GM18526 (cell line): Measurements from ENCODE around the gene PSORS1C1.

ENCODE experiments used
- POLR2A ChIP-seq: IDR thresholded peaks from 3 replicates; pipeline ENCODE4 v1.6.1; 2011; ENCODE audit not compliant: insufficient read length; ENCODE audit errors: extremely low read depth

Gene PSORS1C1

DNA sequence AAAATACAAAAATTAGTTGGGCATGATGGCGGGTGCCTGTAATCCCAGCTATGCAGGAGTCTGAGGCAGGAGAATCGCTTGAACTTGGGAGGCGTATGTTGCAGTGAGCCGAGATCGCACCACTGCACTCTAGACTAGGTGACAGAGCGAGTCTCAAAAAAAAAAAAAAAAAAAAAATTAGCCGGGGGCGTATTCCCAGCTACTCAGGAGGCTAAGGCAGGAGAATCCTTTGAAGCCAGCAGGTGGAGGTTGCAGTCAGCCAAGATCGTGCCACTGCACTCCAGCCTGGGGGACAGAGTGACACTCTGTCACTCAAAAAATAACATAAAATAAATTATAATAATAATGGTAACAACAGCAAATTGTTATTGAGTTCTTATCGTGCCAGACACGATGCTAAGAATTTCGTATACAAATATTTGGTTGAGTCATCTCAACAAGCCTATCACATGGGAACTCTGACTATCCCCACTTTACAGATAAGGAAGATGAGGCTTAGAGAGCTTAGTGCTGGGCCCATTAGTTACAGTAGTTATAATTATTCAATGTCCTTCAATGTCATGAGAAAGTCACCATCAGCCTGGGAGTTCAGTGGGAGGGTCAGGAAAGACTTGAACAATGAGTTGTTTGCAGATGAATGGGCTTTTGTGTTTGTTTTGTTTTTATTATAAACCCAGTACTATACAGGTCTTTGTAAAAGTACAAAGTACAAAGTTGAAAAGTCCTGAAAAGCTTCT, 21.7 kb upstream of the PSORS1C1 start:
- no peak for TF ChIP-seq POLR2A

DNA sequence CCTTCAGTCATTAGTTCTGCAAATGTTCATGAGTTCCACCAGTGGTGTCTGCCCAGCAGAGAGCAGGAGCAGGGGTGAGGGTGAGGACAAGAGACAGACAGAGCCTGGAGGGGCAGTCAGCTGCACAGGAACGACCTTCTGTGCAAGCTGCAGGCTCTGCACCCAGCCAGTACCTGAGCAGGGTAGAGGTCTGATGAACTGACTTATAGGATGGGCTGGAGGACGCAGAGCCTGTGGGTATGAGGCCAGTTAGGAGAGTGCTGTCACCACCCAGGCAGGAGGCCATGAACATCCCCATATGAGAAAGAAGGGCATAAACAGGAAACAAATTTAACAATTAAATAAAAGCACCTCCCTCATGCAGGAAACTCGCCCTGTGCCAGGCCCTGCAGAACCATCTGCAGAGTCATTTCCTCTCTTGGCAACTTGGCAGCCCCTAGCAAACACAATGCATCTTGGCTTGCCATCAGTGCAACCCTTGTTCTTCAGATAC, 20.2 kb upstream of the PSORS1C1 start:
- no peak for TF ChIP-seq POLR2A

DNA sequence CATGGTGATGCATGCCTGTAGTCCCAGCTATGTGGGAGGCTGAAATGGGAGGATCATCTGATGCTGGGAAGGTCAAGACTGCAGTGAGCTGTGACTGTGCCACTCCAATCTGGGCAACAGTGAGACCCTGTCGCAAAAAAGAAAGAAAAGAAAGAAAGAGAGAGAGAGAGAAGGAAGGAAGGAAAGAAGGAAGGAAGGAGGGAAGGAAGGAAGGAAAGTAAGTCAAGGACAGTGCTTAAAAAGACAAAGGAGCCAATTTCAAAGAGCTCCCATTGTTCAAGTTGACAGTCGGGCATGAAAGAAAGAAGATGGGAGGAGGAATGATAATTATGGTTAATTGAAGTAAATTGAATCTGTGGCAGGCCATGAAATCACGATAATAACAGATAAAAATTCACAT, 18.4 kb upstream of the PSORS1C1 start:
- TF ChIP-seq POLR2A: no peak

DNA sequence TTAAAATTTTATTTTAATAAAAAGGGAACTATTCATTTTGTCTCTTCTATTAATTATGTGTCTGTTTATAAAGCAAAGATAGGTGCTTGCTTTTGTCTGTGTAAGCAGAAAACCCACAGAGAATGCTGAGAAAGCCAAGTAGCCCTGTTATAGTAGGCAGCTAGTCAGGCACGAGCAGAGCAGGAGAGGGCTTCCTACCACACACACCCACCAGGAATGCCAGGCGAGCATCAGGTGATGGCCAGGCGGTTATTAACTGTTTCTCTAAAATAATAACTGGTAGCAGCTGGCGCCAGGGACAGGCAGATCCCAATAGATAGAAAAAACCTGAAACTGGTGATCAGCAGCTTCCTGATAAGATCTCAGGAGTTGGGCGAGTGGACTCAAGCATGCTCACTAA, 17.9 kb upstream of the PSORS1C1 start:
- TF ChIP-seq POLR2A: no peak

DNA sequence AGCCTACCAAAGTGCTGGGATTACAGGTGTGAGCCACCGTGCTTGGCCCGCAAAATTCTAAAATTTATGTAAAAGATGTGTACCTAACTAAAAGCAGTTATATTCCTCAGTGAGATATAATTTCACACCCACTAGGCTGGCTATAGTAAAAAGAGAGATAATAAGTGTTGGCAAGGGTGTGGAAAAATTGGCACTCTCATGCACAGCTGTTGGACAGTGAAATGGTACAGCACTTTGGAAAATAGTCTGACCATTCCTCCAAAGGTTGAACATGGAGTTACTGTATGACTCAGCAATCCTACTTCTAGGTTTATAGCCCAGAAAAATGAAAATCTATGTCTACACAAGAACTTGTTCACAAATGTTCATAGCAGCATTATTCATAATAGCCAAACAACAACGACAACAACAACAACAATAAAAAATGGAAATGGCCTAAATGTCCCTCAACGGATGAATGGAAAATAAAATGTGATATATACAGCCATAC, 16.1 kb upstream of the PSORS1C1 start:
- no peak for TF ChIP-seq POLR2A

DNA sequence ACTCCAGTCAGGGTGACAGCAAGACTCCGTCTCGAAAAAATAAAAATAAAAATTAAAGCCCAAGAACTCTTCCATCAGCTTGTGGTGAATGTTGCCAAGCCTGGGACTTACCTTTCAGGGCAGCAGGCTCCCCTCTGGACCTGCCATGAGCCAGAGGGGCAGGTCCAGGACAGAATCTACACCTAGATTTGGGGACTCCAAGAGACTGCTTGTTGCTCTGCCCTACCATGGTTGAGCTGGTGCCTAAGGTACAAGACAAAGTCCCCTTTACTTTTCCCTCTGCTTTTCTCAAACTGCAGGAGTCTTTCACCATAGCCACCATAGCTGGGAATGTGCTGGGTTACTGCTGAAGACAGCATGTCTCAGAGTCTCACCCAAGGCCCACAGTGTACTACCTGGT, 11.5 kb upstream of the PSORS1C1 start:
- TF ChIP-seq POLR2A: no peak

DNA sequence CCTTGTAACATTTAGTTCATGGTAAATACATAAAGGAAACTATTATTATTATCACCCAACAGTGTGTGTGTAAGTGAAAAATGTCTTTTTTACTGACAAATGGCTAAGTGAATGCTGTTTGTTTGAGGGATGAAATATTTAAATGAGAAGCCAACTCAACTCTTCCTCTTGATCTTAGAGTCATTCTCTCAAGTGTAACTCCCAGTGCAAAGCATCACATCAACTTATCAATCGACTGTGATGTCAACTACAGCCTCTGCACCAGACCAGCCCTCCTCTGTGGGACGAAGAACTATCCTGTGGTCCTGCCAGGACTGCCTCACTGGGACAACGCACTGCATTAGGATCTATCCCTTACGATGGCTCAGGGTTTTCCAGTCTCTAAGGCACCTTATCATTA, 7.5 kb upstream of the PSORS1C1 start:
- TF ChIP-seq POLR2A: no peak

DNA sequence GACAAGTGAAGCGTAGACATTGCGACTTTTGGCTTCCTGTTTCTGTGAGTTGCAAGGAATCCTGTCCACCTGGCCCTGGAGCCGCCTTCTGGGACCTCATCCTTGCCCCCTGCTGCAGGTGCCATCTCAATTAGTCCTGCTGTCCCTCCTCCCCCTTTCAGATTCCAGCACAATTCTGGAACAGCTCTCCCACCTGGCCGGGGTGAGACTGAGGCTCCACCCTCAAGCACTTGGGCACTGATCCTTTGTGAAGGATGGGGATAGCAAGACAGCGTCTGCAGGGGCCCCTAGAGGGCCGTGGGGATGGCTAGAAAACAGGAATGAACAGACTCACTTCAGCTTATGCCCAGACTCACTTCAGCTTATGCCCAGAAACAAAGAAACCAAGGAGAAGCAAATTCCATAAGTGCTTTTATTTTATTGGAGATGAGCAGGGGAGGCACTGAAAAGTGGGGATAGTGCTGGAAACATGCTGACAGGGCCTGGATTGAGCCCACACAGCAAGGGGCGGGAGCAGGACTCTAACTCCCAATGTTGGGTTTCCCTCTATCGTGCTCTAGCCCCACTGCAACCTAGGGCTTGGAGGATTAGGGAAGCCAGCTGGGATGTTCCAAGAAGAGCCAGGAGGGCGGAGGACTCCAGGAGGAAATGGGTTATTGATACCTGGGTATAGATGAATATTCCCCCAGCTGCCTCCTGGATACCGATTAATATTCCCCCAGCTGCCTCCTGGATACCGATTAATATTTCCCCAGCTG, 3.6 kb upstream of the PSORS1C1 start:
- no peak for TF ChIP-seq POLR2A

DNA sequence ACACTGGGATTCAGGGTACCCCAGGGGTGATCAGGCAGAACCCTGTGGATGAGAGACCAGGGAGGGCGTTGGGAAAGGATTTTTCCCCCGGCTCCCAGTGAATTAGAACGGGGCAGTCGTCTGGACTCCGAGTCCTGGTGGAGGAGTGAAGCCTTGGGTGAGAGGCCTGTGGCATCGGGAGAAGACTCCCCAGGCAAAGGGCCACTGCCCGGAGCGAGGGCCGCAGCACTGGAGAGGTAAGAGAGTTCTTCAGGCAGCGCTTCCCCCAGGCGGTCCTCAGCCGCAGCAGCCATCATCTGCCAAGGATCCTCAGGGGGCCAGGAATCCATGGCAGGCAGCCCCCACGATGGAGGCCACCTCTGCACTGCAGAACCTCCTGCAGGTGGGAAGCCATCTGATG, 2.9 kb upstream of the PSORS1C1 start:
- no peak for TF ChIP-seq POLR2A

DNA sequence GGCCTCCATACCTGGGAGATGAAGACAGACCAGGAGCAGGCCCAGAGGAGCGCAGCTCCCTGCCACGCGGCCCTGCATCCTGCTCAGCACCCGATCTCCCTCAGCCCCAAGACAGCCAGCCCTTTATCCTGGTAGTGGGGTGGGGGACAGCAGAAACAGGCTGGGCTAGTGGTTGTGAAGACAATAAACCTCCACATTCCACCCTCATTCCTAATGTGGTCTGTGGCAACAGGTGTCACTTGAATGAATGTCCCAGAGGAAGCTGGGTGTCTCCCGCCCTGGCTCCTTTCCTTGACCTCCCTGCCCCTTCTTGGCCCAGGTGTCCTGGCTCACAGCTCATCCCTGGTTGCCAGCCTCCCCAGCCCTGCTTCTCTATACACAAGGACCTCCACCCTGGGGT, 2.1 kb upstream of the PSORS1C1 start, which contains the start of gene C6orf15:
TSS of gene C6orf15 (minus strand) at position 98 of the 400 bp plus-strand sequence. CDS start at position 78, 20 bp downstream.
- no peak for TF ChIP-seq POLR2A

DNA sequence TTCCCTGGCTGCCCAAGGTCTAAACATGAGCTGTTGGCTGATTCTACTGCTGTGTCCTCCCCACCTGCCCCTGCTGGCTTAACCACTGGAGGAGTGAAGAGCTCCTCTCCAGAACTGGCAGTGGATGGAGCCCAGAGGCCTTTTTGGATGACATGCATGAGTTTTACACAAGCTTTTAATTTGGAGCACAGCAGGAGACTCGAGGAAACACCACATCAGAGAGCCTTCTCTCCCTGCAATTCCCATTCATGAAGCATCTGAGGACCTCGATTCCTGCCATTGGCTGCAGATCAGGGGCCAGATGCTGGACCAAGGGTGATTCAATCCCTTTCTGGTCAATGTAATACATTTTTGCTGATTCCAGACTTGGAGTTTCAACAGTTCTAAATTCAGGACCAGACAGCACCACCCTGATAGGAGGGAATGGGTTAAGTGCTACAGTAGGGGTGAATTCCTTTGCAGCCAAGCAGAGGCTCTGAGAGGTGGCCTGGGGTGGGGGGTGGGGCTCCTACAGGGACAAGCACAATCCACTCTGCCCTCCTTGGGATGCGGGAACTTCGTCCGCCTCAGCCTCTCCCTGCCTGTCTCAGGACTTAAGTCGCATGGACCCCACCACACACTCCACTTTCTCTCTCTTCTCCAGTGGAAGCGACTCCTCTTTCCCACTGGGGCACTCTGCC, 599 bp upstream of the PSORS1C1 start:
- TF ChIP-seq POLR2A: no peak

DNA sequence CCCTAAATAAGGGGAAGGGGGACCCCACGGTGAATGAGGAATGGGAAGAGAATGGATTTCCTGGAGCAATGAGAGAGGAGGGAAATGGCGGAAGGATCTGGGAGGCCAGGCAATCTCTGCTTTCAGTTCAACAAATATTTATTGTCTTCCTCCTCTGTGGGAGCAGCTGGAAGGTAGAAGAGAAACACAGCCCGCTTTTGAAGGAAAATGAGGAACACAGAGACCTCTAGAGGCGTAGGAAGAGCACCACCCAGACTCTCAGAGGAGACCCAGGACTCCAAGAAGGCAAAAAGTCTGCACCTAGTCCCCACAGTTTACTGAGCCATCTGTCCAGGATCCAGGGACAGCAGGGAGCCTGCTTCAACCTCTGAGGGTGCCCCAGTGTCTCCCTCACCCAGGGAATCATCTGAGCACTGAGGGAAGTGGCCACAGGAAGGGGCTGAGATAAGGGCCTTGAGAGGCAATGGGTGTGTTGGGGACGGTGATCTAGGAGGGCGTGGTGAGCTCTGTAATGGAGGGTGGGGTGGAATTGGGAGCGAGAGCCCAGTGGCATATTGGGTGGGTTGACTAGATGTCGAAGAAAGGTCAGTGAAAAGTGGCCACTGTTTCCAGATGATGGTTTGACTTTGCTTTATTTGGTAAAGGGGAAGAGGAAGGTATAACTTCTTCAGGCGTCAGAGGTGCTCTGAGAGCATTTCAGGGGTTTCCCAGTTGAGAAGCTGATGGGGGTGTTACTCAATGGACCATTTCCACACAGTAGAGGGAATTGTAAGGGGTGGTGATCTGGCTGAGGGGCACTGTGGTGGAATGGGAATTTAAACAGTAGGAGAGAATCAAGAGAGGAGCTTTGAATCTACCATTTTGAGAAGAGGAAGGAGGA, 610 bp downstream of the PSORS1C1 start:
- TF ChIP-seq POLR2A: no peak

DNA sequence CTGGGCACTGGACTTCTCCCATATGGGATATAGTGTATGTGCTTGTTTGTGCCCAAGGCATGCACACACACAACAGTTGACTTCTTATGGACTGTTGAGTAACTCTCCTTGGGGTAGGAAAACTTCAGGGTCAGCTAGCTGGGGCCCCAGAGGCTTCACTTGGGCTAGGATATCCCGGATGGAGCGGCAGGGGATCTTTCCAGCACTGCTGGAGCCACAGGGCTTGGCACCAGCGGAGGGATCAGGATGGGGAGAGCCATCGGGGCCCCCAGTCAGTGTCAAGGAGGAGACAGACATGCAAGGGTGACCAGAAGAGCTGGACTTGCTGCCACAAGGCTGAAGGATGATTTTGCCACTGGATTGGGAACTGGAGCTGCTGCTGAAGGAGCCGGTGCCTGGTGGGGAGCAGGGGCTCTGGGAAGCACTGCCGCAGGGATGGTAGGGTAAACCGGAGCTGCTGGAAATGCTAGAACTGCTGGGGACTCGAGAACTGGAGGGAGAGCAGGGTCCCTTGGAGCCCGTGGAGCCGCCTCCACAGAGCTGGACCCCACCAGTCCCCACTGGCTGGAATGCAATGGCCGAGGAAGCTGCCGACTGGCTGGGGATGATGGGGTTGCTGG, 1.5 kb downstream of the PSORS1C1 start:
- TF ChIP-seq POLR2A: no peak

DNA sequence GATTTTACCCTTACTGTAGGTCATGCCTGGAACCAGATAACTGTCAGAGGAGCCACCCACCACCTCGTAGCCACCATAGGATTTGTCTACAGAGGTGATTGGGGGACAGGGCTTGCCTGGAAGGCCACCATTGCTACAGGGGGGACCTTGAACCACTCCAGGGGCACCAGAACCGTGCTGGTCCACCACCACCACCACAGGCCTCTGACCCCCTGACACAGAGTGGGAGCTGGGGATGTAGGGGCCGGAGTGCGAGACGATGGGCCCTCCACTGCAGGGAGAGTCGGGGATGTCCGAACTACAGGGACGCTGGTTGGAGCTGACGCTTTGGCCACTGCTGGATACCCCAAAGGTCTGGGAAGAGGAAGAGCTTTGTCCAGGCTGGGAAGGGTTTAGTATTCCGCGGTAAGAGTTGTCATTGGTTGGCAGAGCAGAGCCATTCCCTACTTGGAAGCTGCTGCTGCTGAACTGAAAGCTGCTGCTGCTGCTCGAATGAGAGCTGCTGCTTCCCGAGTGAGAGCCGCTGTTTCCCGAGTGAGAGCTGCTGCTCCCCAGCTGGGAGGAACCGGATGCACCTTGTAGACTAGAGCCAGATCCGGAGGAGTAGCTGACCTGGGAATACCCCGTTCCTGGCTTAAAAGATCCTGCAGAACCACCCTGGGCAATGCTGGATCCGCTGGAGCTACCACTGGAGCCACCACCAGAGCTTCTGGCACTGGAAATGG, 2.2 kb downstream of the PSORS1C1 start:
- TF ChIP-seq POLR2A: no peak
